Liver (tissue), 3 donors: ENCODE results near the gene DCAF11.

Experiments used
- FOXA1 ChIP-seq: IDR thresholded peaks from 2 replicates; pipeline ENCODE4 v1.6.1; 2016; ENCODE audit warnings: antibody characterized with exemption
- JUND ChIP-seq, 2 donors: IDR thresholded peaks; 2 replicates each; pipeline ENCODE4 v1.6.1; 2016; ENCODE audit warnings: antibody characterized with exemption in 2 of 2
- REST ChIP-seq: IDR thresholded peaks from 2 replicates; pipeline ENCODE4 v1.6.1; 2016; ENCODE audit warnings: antibody characterized with exemption, mild to moderate bottlenecking
- TF ChIP-seq, protein P1 (sequence below): fragments of 150-350 bp; IDR thresholded peaks from 2 replicates; pipeline ENCODE4 v1.5.1; 2017; ENCODE audit warnings: improper control_type of control experiment, low read depth, low read length; ENCODE audit not compliant: missing input control
- donor health status: healthy.
- donor health status: healthy.

DNA sequence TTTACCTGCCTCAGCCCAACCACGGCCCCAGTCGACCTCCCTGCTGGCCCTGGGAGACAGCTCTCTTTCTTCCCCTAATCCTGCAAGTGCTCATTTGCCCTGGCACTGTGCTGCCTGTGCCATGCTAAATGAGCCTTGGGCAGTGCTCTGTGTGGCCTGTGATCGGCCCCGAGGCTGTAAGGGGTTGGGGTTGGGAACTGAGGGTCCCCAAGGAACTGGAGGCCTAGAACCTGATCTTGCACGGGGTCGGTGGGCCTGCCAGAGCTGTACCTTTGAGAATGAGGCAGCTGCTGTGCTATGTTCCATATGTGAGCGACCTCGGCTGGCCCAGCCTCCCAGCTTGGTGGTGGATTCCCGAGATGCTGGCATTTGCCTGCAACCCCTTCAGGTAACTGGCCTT lies 35.5 kb downstream of the DCAF11 start:
- TF ChIP-seq, protein P1, sequence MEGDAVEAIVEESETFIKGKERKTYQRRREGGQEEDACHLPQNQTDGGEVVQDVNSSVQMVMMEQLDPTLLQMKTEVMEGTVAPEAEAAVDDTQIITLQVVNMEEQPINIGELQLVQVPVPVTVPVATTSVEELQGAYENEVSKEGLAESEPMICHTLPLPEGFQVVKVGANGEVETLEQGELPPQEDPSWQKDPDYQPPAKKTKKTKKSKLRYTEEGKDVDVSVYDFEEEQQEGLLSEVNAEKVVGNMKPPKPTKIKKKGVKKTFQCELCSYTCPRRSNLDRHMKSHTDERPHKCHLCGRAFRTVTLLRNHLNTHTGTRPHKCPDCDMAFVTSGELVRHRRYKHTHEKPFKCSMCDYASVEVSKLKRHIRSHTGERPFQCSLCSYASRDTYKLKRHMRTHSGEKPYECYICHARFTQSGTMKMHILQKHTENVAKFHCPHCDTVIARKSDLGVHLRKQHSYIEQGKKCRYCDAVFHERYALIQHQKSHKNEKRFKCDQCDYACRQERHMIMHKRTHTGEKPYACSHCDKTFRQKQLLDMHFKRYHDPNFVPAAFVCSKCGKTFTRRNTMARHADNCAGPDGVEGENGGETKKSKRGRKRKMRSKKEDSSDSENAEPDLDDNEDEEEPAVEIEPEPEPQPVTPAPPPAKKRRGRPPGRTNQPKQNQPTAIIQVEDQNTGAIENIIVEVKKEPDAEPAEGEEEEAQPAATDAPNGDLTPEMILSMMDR: no peak
- no peak for TF ChIP-seq JUND (IDR thresholded peaks at IDR 0.05)
- TF ChIP-seq FOXA1: no peak
- TF ChIP-seq REST: no peak
